Adipose tissue (tissue), 3 donors: ENCODE measurements around the gene CUL9. TPM values are rescaled to one million over a fixed set of nuclear protein-coding genes. Genes with fewer than 3 reads are reported as not detected.

Experiments used
- H3K27ac ChIP-seq: one replicate; pipeline ENCODE4 v1.5.1; 2013; ENCODE audit warnings: low read depth, low read length
- WGBS, 3 donors: extraction: QIAGEN DNeasy Blood & Tissue Kit; methylation state at CpG; one replicate each; pipeline ENCODE4 v1.1.7; 2013; 5-methylcytosine and 5-hydroxymethylcytosine counted together
- polyA plus RNA-seq, 3 donors: library from polyadenylated mRNA; stranded (reverse); fragments of 200-250 nt; gene quantifications; one replicate each; pipeline ENCODE4 v1.2.3, GENCODE V29; 2013
- donor health status: healthy with polysubstance abuse.
- donor health status: Bipolar disorder and iron deficiency.
- donor health status: healthy.

Gene CUL9
- polyA plus RNA-seq, 3 donors: 11.0 to 40.8 (median 20.4) TPM

- 93 to 96% (median 93%) methylated on average over 3 of the region's 3 CpGs for WGBS, 3 donors
- H3K27ac ChIP-seq: no peak overlapping the region
Measured at GRCh38 chr6:43219119-43219518, 37.1 kb downstream of the CUL9 start.

DNA sequence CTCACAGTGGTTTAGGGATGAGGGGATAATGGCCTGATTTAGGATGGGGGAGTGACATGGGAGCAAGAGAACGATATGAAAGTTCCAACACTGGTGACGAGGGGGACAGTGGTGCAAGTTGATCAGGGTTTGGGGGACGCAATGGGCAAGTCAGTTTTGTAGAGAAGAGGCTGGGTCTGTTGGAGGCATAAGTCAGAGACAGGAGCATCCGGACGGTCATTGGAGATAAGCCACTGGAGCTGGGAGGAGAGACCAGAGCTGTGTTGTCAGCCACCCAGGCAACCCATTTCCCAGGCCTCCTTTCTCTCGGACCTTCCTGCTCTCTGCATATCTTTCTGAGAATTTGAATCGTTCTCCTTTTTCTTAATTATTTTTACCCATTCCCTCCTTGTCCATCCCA is 37.8 kb downstream of the CUL9 start:
- H3K27ac ChIP-seq: no peak overlapping the region
- WGBS, 3 donors: 80 to 96% (median 92%) methylated on average over 7 of the region's 7 CpGs

DNA sequence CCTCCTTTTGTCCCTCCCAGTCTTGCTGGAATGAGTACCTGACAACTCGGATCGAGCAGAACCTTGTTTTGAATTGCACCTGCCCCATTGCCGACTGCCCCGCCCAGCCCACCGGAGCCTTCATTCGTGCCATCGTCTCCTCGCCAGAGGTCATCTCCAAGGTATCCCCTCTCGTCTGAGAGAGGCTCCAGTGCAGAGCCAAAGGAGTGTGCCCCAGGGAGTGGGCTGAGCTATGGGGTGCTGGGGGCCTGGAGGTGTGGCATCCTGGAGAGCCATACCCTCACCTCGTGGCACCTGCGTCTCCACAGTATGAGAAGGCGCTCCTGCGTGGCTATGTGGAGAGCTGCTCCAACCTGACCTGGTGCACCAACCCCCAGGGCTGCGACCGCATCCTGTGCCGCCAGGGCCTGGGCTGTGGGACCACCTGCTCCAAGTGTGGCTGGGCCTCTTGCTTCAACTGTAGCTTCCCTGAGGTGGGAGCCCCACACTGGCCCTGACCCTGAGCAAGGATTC is 38.5 kb downstream of the CUL9 start:
- 88 to 93% (median 91%) methylated on average over 16 of the region's 16 CpGs for WGBS, 3 donors
- no peak overlapping the region for H3K27ac ChIP-seq

DNA sequence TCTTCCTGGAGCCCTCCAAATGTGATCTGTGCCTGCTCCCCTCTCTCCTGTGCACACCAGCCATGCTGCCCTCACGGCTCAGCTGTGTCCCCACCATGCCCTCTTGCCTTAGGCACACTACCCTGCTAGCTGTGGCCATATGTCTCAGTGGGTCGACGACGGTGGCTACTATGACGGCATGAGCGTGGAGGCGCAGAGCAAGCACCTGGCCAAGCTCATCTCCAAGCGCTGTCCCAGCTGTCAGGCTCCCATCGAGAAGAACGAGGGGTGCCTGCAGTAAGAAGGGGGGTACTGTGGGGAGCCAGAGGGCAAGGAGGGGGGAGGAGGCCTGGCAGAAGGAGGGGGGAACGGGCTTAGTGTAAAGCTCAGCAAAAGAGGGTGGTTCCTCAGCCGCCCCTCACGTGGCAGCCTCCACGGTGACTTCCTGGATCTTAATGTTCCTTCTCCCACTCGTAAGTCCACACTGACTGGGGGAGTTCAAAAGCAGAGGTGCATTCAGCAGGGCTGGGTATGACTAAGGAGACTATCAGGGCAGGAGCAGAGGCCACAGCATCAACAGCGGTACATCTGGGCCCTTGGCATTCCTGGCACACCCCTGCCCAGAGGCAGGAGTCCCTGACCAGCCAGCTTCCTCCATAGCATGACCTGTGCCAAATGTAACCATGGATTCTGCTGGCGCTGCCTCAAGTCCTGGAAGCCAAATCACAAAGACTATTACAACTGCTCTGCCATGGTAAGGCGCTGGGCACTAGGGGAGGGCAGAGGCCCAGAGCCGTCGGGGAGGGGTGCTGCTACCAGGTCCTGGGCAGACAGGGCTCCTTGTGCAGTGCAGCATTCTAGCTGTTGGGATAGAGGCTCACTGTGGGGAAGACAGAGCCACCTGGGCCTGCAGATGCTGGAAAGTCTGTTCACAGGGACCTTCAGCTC is 39.3 kb downstream of the CUL9 start:
- H3K27ac ChIP-seq: no peak overlapping the region
- 77 to 81% (median 81%) methylated on average over 20 of the region's 20 CpGs for WGBS, 3 donors

DNA sequence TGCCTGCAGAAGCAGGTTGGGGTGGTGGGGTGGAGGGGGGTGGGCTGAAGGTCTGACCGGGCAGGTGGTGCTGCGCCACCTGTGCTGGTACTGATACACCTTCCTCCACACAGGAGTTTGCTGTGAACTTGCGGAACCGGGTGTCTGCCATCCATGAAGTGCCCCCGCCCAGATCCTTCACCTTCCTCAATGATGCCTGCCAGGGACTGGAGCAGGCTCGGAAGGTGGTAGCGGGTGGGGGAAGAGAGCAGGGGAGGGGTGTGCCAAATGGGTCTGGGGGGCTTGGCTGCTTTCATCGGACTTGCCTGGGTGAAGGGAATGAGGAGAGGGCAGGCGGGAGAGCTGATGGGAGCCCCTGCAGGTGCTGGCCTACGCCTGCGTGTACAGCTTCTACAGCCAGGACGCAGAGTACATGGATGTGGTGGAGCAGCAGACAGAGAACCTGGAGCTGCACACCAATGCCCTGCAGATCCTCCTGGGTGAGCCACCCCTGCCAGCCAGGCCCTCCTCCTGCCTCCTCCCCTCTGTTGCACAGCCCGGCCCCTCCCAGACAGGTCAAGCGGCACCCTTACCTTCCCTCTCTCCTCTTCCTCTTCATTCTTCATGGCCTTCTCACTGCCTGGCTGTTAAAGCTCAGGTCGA is 40.5 kb downstream of the CUL9 start:
- no peak overlapping the region for H3K27ac ChIP-seq
- 81 to 93% (median 89%) methylated on average over 15 of the region's 15 CpGs for WGBS, 3 donors

DNA sequence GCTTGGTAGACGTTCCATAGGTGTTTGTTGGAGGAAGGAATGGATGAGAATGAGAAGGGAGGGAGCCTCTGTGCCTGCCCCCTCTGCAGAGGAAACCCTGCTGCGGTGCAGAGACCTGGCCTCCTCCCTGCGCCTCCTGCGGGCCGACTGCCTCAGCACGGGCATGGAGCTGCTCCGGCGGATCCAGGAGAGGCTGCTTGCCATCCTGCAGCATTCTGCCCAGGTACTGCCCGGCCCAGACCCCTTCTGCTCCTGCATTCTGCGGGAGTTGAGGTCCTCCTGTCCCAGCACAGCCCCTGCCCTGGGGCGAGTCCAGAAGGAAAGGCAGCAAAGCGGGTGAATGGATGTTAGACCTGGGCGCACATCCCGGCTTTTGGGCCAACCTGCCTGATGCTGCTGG is 41.2 kb downstream of the CUL9 start:
- WGBS, 3 donors: 83 to 90% (median 89%) methylated on average over 12 to 14 of the region's 14 CpGs

DNA sequence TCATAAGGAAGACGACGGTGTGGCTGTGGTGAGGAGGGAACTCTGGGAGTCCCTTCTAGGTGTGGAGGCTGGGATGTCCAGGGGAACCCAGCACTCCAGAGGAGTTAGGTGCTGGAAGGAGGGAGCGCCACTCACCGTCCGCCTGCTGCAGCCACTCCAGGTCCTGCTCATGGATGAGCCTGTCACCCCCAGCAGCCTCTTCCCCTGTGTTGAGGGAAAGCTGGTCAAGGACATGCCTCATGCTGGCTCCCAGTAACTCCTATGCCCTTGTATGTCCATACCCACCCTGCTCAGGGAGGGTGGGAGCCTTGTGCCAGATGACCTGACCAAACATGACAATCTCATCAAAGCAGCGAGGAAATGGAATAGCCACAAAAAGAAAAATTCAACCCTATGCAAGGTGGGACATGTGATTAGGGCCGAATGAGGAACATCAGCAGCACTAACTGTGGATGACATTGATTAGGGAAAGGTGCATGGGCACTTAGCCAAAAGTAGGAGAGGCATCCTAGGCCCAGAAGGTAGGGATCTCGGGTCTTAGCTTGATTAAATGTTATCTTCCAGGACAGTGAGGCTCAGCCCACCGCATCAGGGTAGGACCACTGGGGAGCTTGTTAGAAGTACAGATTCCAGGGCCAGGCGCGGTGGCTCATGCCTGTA is 44.3 kb downstream of the CUL9 start:
- 90 to 91% (median 90%) methylated on average over 11 of the region's 11 CpGs for WGBS, 3 donors
- H3K27ac ChIP-seq: no peak overlapping the region

More for the DNA sequence above, 41.2 kb downstream of the CUL9 start:
- H3K27ac ChIP-seq: no peak overlapping the region

DNA sequence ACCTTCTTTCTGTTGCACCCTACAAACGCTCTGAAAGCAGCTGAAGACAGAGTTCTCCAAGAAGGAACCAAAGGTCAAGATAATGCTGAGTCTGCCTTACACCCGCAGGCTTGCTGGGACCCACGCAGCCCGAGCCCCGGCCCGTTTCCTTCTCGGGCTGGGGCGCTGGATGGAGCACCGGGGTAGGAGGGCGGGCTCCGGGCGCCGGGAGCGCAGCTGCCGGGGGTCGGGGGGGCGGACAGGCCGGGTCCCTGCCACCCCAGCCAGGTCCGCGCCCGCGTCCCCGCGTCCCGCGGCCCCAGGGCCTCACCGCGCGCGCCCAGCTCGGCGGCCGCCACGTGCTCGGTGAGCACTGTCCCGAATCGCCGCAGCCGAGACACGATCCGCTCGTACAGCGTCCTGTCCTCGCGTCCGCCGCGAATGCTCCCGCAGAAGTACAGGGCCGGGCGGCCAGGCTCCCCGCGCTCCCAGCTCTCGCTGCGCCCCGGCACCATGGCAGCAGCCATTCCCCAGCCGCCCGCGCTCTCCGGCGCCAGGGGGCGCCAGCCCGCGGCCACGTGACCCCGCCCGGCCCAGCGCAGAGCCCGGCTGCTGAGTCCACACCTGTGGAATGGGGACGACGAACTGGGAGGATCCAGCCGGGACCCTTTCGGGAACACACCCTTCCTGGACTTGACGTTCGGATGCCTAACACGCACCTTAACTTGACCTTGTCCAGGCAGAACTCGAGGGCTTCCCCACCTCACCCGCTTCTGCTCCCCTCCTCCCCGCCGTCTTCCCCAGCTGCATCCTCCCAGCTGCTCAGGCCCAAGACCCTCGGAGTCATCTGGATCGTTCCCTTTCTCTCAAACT is 47.2 kb downstream of the CUL9 start, which contains the start of gene DNPH1:
DNPH1 (minus strand) TSS at position 531 of the 852 bp plus-strand sequence; CDS start at position 506, 25 bp downstream.
- no peak within 1 kb of the TSS for H3K27ac ChIP-seq
- WGBS, 3 donors: 1 to 2% (median 2%) methylated on average over 62 to 82 of the region's 82 CpGs

- WGBS, 3 donors: 76 to 77% (median 77%) methylated on average over 17 of the region's 17 CpGs
- no peak overlapping the region for H3K27ac ChIP-seq
Measured at GRCh38 chr6:43229803-43230620, 48.0 kb downstream of the CUL9 start.

DNA sequence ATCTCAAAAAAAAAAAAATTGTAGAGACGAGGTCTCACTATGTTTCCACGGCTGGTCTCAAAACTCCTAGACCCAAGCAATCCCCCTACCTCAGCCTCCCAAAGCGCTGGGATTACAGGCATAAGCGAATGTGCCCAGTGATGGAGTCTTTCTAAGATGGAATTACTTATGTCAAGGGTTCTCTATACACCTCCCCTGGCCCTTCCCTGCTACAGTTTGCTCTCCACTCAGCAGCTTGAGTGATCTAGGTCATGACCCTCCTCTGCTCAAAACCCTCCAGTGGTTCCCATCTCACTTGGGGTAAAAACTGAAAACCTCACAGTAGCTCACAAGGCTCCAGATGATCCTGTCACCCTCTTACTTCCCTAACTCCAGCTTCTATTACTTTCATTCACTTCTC is 49.1 kb downstream of the CUL9 start:
- no peak overlapping the region for H3K27ac ChIP-seq
- 88 to 90% (median 90%) methylated on average over 4 of the region's 4 CpGs for WGBS, 3 donors

DNA sequence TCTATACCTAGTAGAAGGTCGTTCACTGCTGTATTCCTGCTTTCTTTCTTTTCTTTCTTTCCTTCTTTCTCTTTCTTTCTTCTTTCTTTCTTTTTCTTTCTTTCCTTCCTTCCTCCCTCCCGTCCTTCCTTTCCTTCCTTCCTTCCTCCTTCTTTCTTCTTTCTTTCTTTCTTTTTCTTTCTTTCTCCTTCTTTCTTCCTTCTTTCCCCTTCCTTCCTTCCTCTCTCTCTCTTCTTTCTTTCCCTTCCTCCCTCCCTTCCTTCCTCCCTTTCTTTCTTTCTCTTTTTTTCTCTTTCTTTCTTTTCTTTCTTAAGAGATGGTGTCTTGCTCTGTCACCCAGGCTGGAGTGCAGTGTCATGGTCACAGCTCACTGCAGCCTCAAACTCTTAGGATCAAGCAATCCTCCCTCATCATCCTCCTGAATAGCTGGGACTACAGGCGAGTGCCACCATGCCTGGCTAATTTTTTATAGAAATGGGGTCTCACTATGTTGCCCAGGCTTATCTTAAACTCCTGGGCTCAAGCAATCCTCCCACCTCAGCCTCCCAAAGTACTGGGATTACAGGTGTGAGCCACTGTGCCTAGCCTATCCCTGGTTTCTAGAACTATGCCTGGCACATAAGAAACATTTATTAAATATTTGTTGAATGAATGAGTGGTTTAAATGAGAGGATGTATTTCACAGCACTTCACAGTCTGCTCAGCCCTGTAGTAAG is 49.9 kb downstream of the CUL9 start:
- 63 to 69% (median 64%) methylated on average over 3 of the region's 3 CpGs for WGBS, 3 donors
- H3K27ac ChIP-seq: no peak overlapping the region

- 67 to 89% (median 87%) methylated on average over 2 of the region's 2 CpGs for WGBS, 3 donors
- no peak overlapping the region for H3K27ac ChIP-seq
Measured at GRCh38 chr6:43235841-43236240, 53.8 kb downstream of the CUL9 start.

DNA sequence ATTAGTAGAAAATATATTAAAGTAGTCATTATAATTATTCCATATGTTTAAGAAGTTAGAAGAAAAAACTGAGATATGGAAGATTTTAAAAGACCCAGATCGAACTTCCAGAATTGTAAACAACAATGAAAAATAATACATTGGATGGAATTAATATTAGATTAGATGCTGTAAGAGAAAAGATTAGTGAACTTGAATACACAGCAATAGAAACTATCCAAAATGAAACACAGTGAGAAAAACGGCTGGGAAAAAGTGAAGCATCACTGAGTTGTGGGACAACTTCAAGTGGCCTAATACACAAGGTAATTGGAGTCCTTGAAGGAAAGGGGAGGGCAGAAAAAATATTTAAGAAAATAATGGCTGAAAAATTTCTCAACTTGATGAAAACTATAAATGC is 57.1 kb downstream of the CUL9 start:
- 64 to 69% (median 67%) methylated on average over 2 of the region's 2 CpGs for WGBS, 3 donors
- no peak overlapping the region for H3K27ac ChIP-seq

GRCh38 chr6:43240950-43241349 is 59.0 kb downstream of the CUL9 start:
- 70 to 94% (median 86%) methylated on average over 1 of the region's 1 CpG for WGBS, 3 donors

DNA sequence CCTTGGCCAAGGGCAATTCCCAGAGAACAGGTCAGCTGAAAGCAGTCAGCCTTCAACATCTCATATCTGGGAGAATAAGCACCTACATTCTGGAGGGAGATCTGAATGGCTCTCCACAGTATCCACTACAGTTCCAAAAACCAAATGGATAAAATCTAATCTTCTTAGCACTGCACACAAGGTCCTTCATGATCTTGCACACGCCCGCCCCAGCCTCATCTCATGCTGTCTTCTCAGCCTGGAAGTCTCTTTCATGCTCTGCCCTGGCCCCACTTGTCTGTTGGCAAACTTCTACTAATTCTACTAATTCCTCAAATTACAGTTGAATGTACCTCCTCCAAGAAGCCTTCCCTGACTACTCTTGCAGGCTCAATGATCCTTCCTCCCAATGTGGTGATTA is 59.5 kb downstream of the CUL9 start:
- 94 to 99% (median 97%) methylated on average over 2 of the region's 2 CpGs for WGBS, 3 donors
- no peak overlapping the region for H3K27ac ChIP-seq

More at GRCh38 chr6:43240950-43241349, 59.0 kb downstream of the CUL9 start:
- no peak overlapping the region for H3K27ac ChIP-seq

DNA sequence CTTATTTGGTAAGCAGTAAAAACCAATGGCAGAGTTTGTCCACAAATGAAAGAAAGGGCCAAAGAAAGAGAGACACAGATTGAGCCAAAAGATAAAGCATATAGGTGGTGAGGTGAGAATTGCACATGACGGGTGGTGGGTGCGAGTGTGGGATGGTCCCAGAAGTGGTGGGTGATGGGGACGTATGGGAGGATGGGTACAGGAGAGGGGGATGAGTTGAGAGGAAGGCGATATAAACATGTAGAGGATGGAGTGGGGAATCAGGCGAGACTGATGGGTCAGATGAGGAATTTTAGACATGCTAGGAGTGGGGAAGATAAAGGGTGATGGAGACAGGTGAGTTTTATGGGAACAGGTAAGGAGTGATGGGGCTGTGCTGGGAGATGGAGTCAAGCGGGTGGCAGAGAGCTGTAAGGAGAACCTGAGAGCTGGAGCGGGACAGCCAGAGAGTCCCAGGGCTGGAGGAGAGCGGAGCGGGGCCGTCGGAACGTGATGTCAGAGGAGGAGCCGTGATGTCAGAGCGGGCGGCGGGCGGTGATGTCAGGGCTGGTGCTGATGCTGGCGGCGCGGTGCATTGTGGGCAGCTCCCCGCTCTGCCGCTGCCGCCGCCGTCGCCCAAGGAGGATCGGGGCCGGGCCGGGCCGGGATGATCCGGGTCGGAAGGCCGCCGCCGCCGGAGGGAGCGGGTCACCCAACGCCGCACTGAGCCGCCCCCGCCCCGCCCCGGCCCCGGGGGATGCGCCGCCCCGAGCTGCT is 61.1 kb downstream of the CUL9 start, which contains the start of gene TTBK1:
TTBK1 (plus strand) TSS at position 574 of the 756 bp plus-strand sequence. CDS start 3,180 bp downstream, outside the sequence.
- 9 to 12% (median 11%) methylated on average over 33 to 47 of the region's 47 CpGs for WGBS, 3 donors
- H3K27ac ChIP-seq: no peak within 1 kb of the TSS
